KMS-11 (cell line): ENCODE measurements around the gene MUC3A.
"Not testable (repeated sequence)": the region's sequence is repeated elsewhere in the genome, so short reads cannot be mapped to it uniquely, and the experiment has no call there.

ENCODE experiments used
- H2AFZ ChIP-seq: fragments of 200-600 bp; sonication (generic); 2 replicates; pipeline ENCODE4 v1.6.1; 2016; ENCODE audit warnings: antibody characterized with exemption, mixed run types, low read depth
- H3K27ac ChIP-seq: fragments of 200-600 bp; sonication (generic); 2 replicates; pipeline ENCODE4 v1.6.1; 2016; ENCODE audit warnings: mild to moderate bottlenecking, mixed run types
- H3K27me3 ChIP-seq: fragments of 200-600 bp; sonication (generic); 2 replicates; pipeline ENCODE4 v1.6.1; 2017; ENCODE audit warnings: mild to moderate bottlenecking, low read depth, mixed run types, moderate library complexity; ENCODE audit not compliant: insufficient read depth
- H3K36me3 ChIP-seq: fragments of 200-600 bp; sonication (generic); 2 replicates; pipeline ENCODE4 v1.6.1; 2017; ENCODE audit warnings: mild to moderate bottlenecking, mixed run types; ENCODE audit not compliant: insufficient read depth
- H3K4me1 ChIP-seq: fragments of 200-600 bp; sonication (generic); 2 replicates; pipeline ENCODE4 v1.6.1; 2016; ENCODE audit warnings: mild to moderate bottlenecking, low read depth, mixed run types; ENCODE audit not compliant: poor library complexity, severe bottlenecking
- H3K4me2 ChIP-seq: fragments of 200-600 bp; sonication (generic); 2 replicates; pipeline ENCODE4 v1.7.0; 2016; ENCODE audit warnings: mild to moderate bottlenecking, mixed run types
- H3K4me3 ChIP-seq: fragments of 200-600 bp; sonication (generic); IDR thresholded peaks from 2 replicates; pipeline ENCODE4 v1.6.1; 2017; ENCODE audit warnings: low read depth, low read length, mixed read lengths; ENCODE audit not compliant: insufficient read depth
- H3K79me2 ChIP-seq: fragments of 200-600 bp; sonication (generic); 2 replicates; pipeline ENCODE4 v1.6.1; 2016; ENCODE audit warnings: low read depth, mixed run types; ENCODE audit not compliant: insufficient read depth
- H3K9ac ChIP-seq: fragments of 200-600 bp; sonication (generic); 2 replicates; pipeline ENCODE4 v1.6.1; 2016; ENCODE audit warnings: mild to moderate bottlenecking, mixed run types
- H4K20me1 ChIP-seq: fragments of 200-600 bp; sonication (generic); 2 replicates; pipeline ENCODE4 v1.6.1; 2016; ENCODE audit warnings: mild to moderate bottlenecking, mixed run types; ENCODE audit not compliant: insufficient read depth
- TF ChIP-seq, protein P1 (sequence below): fragments of 200-600 bp; sonication (generic); conservative IDR thresholded peaks from 2 replicates; pipeline ENCODE4 v1.6.1; 2017; ENCODE audit warnings: low read depth, mild to moderate bottlenecking, antibody characterized with exemption, low read length, moderate library complexity, mixed read lengths

MUC3A gene

DNA sequence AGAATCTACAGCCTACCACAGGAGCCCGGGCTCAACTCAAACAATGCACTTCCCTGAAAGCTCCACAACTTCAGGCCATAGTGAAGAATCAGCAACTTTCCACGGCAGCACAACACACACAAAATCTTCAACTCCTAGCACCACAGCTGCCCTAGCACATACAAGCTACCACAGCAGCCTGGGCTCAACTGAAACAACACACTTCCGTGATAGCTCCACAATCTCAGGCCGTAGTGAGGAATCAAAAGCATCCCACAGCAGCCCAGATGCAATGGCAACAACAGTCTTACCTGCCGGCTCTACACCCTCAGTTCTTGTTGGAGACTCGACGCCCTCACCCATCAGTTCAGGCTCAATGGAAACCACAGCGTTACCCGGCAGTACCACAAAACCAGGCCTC is 42.3 kb downstream of the MUC3A start:
- H3K36me3 ChIP-seq: no peaks in the 10 kb centered on the region
- H3K79me2 ChIP-seq: no peaks in the 10 kb centered on the region
- H3K4me3 ChIP-seq: no peak overlapping the region
- H3K27ac ChIP-seq: no peak overlapping the region
- TF ChIP-seq, protein P1, sequence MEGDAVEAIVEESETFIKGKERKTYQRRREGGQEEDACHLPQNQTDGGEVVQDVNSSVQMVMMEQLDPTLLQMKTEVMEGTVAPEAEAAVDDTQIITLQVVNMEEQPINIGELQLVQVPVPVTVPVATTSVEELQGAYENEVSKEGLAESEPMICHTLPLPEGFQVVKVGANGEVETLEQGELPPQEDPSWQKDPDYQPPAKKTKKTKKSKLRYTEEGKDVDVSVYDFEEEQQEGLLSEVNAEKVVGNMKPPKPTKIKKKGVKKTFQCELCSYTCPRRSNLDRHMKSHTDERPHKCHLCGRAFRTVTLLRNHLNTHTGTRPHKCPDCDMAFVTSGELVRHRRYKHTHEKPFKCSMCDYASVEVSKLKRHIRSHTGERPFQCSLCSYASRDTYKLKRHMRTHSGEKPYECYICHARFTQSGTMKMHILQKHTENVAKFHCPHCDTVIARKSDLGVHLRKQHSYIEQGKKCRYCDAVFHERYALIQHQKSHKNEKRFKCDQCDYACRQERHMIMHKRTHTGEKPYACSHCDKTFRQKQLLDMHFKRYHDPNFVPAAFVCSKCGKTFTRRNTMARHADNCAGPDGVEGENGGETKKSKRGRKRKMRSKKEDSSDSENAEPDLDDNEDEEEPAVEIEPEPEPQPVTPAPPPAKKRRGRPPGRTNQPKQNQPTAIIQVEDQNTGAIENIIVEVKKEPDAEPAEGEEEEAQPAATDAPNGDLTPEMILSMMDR: no peak
- no peak overlapping the region for H3K9ac ChIP-seq
- H3K4me2 ChIP-seq: no peak overlapping the region
- peaks cover 45% of the 10 kb centered on the region for H3K27me3 ChIP-seq
- no peak overlapping the region for H2AFZ ChIP-seq
- H4K20me1 ChIP-seq: no peaks in the 10 kb centered on the region
- H3K4me1 ChIP-seq: no peaks in the 10 kb centered on the region

DNA sequence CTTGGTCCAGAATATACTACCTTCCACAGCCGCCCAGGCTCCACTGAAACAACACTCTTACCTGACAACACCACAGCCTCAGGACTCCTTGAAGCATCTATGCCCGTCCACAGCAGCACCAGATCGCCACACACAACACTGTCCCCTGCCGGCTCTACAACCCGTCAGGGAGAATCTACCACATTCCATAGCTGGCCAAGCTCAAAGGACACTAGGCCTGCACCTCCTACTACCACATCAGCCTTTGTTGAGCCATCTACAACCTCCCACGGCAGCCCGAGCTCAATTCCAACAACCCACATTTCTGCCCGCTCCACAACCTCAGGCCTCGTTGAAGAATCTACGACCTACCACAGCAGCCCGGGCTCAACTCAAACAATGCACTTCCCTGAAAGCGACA is 42.9 kb downstream of the MUC3A start:
- not testable (repeated sequence) for H3K36me3 ChIP-seq, H3K9ac ChIP-seq, H3K4me1 ChIP-seq, H2AFZ ChIP-seq, H3K4me2 ChIP-seq, H3K27ac ChIP-seq, H3K4me3 ChIP-seq, H4K20me1 ChIP-seq, H3K79me2 ChIP-seq
- H3K27me3 ChIP-seq: peaks cover 43% of the 10 kb centered on the region

DNA sequence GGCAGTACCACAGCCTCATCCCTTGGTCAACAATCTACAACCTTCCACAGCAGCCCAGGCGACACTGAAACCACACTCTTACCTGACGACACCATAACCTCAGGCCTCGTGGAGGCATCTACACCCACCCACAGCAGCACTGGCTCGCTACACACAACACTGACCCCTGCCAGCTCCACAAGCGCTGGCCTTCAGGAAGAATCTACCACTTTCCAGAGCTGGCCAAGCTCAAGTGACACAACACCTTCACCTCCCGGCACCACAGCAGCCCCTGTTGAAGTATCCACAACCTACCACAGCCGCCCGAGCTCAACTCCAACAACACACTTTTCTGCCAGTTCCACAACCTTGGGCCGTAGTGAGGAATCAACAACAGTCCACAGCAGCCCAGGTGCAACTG is 45.3 kb downstream of the MUC3A start:
- not testable (repeated sequence) for H3K79me2 ChIP-seq, H3K4me2 ChIP-seq, H4K20me1 ChIP-seq, H2AFZ ChIP-seq, H3K27ac ChIP-seq, H3K4me1 ChIP-seq, H3K4me3 ChIP-seq, H3K36me3 ChIP-seq, H3K9ac ChIP-seq
- peaks cover 34% of the 10 kb centered on the region for H3K27me3 ChIP-seq

DNA sequence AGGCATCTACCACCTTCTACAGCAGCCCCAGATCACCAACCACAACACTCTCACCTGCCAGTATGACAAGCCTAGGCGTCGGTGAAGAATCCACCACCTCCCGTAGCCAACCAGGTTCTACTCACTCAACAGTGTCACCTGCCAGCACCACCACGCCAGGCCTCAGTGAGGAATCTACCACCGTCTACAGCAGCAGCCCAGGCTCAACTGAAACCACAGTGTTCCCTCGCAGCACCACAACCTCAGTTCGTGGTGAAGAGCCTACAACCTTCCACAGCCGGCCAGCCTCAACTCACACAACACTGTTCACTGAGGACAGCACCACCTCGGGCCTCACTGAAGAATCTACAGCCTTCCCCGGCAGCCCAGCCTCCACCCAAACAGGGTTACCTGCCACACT is 49.2 kb downstream of the MUC3A start:
- H3K9ac ChIP-seq: not testable (repeated sequence)

DNA sequence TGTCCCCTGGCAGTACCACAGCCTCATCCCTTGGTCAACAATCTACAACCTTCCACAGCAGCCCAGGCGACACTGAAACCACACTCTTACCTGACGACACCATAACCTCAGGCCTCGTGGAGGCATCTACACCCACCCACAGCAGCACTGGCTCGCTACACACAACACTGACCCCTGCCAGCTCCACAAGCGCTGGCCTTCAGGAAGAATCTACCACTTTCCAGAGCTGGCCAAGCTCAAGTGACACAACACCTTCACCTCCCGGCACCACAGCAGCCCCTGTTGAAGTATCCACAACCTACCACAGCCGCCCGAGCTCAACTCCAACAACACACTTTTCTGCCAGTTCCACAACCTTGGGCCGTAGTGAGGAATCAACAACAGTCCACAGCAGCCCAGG is 50.0 kb downstream of the MUC3A start:
- not testable (repeated sequence) for H3K9ac ChIP-seq, H2AFZ ChIP-seq, H3K36me3 ChIP-seq, H3K79me2 ChIP-seq, H4K20me1 ChIP-seq, H3K4me3 ChIP-seq, H3K27ac ChIP-seq, H3K4me1 ChIP-seq, H3K4me2 ChIP-seq
- peaks cover 16% of the 10 kb centered on the region; the same call in 1 of the 2 replicates for H3K27me3 ChIP-seq

More for the DNA sequence above, 49.2 kb downstream of the MUC3A start:
- H3K79me2 ChIP-seq, H3K36me3 ChIP-seq, H3K27ac ChIP-seq, H3K4me3 ChIP-seq, H2AFZ ChIP-seq, H4K20me1 ChIP-seq, H3K4me2 ChIP-seq, H3K4me1 ChIP-seq: not testable (repeated sequence)
- peaks cover 14% of the 10 kb centered on the region; the same call in 1 of the 2 replicates for H3K27me3 ChIP-seq

DNA sequence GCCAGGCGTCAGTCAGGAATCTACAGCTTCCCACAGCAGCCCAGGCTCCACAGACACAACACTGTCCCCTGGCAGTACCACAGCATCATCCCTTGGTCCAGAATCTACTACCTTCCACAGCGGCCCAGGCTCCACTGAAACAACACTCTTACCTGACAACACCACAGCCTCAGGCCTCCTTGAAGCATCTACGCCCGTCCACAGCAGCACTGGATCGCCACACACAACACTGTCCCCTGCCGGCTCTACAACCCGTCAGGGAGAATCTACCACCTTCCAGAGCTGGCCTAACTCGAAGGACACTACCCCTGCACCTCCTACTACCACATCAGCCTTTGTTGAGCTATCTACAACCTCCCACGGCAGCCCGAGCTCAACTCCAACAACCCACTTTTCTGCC is 50.7 kb downstream of the MUC3A start:
- not testable (repeated sequence) for H3K79me2 ChIP-seq, H3K4me2 ChIP-seq, H3K27ac ChIP-seq, H3K9ac ChIP-seq, H3K4me3 ChIP-seq, H4K20me1 ChIP-seq, H2AFZ ChIP-seq, H3K4me1 ChIP-seq, H3K36me3 ChIP-seq
- peaks cover 20% of the 10 kb centered on the region; the same call in 1 of the 2 replicates for H3K27me3 ChIP-seq

DNA sequence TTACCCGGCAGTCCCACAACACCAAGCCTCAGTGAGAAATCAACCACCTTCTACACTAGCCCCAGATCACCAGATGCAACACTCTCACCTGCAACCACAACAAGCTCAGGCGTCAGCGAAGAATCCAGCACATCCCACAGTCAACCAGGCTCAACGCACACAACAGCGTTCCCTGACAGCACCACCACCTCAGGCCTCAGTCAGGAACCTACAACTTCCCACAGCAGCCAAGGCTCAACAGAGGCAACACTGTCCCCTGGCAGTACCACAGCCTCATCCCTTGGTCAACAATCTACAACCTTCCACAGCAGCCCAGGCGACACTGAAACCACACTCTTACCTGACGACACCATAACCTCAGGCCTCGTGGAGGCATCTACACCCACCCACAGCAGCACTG is 53.0 kb downstream of the MUC3A start:
- not testable (repeated sequence) for H4K20me1 ChIP-seq, H3K4me3 ChIP-seq, H2AFZ ChIP-seq, H3K4me1 ChIP-seq, H3K36me3 ChIP-seq, H3K4me2 ChIP-seq, H3K79me2 ChIP-seq, H3K27ac ChIP-seq, H3K9ac ChIP-seq
- H3K27me3 ChIP-seq: peaks cover 44% of the 10 kb centered on the region; the same call in 1 of the 2 replicates

DNA sequence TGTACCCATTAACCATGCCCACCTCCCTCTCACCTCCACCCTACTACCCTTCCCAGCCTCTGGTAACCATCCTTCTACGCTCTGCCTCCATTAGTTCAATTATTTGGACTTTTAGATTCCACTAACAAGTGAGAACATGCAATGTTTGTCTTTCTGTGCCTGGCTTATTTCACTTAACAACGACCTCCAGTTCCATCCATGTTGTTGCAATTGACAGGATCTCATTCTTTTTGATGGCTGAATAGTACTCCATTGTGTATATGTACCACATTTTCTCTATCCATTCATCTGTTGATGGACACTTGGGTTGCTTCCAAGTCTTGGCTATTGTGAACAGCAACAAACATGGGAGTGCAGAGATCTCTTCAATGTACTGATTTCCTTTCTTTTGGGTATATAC is 58.0 kb downstream of the MUC3A start:
- not testable (repeated sequence) for H3K4me1 ChIP-seq, H3K4me2 ChIP-seq, H3K36me3 ChIP-seq, H3K4me3 ChIP-seq, H3K9ac ChIP-seq, H3K27ac ChIP-seq, H3K79me2 ChIP-seq, H4K20me1 ChIP-seq, H2AFZ ChIP-seq
- H3K27me3 ChIP-seq: peaks cover 72% of the 10 kb centered on the region
